Endothelial cell (in vitro differentiated cells): Measurements from ENCODE around the gene ZNF628. TPM values are rescaled to one million over a fixed set of nuclear protein-coding genes. Genes with fewer than 3 reads are reported as not detected.

Experiments
- DNase-seq: peaks from one replicate; pipeline ENCODE4 v3.0.0; 2021; ENCODE audit warnings: low spot score
- H3K27ac Mint-ChIP-seq: one replicate; pipeline ENCODE4 v1.8.0; 2021; ENCODE audit warnings: mixed read lengths, inconsistent platforms; ENCODE audit not compliant: unreplicated experiment
- H3K27me3 Mint-ChIP-seq: one replicate; pipeline ENCODE4 v1.8.0; 2021; ENCODE audit warnings: mild to moderate bottlenecking, moderate library complexity, mixed read lengths, inconsistent platforms; ENCODE audit not compliant: unreplicated experiment
- H3K36me3 Mint-ChIP-seq: one replicate; pipeline ENCODE4 v1.8.0; 2021; ENCODE audit warnings: mild to moderate bottlenecking, low read depth, mixed read lengths, inconsistent platforms; ENCODE audit not compliant: unreplicated experiment
- H3K4me1 Mint-ChIP-seq: one replicate; pipeline ENCODE4 v1.8.0; 2021; ENCODE audit warnings: mild to moderate bottlenecking, mixed read lengths, inconsistent platforms; ENCODE audit not compliant: unreplicated experiment
- H3K4me3 Mint-ChIP-seq: one replicate; pipeline ENCODE4 v1.8.0; 2021; ENCODE audit warnings: mild to moderate bottlenecking, mixed read lengths, inconsistent platforms; ENCODE audit not compliant: unreplicated experiment
- H3K9me3 Mint-ChIP-seq: one replicate; pipeline ENCODE4 v1.8.0; 2021; ENCODE audit warnings: mixed read lengths, inconsistent platforms; ENCODE audit not compliant: unreplicated experiment
- CTCF ChIP-seq: fragments of 200-600 bp; sonication (generic); IDR thresholded peaks from one replicate; pipeline ENCODE4 v1.5.0; 2021; ENCODE audit warnings: antibody characterized with exemption; ENCODE audit not compliant: unreplicated experiment
- total RNA-seq: library from RNA; stranded (reverse); fragmentation: NEBNext Ultra II Directional; extraction: Animal tissue kit (Norgen Biotek cat#: 25700); gene quantifications from one replicate; pipeline ENCODE4 v1.2.1, GENCODE V29; 2021; ENCODE audit not compliant: unreplicated experiment

Gene ZNF628
- total RNA-seq, 1 donor from 2014 or later, result 8.7 TPM

- Mint-ChIP-seq H3K9me3 (no peaks in the 10 kb centered on the region), H3K36me3 (peaks cover 4% of the 10 kb centered on the region), H3K27ac (peak overlapping the region; percentile 93), H3K4me3 (peak overlapping the region; percentile 91), H3K4me1 (peaks cover 13% of the 10 kb centered on the region), H3K27me3 (peaks cover 7% of the 10 kb centered on the region)
- TF ChIP-seq CTCF, result no peak
- no peak for DNase-seq
These were observed 9.9 kb downstream of the ZNF628 start for GRCh38 chr19:55486043-55486970.

GRCh38 chr19:55486971-55487923, 10.8 kb downstream of the ZNF628 start:
- H3K36me3 Mint-ChIP-seq, result peaks cover 4% of the 10 kb centered on the region
- H3K4me1 Mint-ChIP-seq, result peaks cover 13% of the 10 kb centered on the region
- no peak for DNase-seq
- peak overlapping the region; percentile 48 for H3K27ac Mint-ChIP-seq
- peak overlapping the region; percentile 26 for H3K4me3 Mint-ChIP-seq
- peaks cover 7% of the 10 kb centered on the region for H3K27me3 Mint-ChIP-seq
- no peak for TF ChIP-seq CTCF
- no peaks in the 10 kb centered on the region for H3K9me3 Mint-ChIP-seq

GRCh38 chr19:55487924-55488687, 11.7 kb downstream of the ZNF628 start, which contains the start of gene SSC5D:
SSC5D (plus strand) TSS chr19:55488436; CDS start chr19:55488590, 154 bp downstream.
- no peak for DNase-seq
- no peak for TF ChIP-seq CTCF
- Mint-ChIP-seq H3K4me3 (peak within 1 kb of the TSS; percentile 26), H3K27ac (peak within 1 kb of the TSS; percentile 48), H3K27me3 (peaks cover 7% of the 10 kb centered on the region), H3K36me3 (peaks cover 4% of the 10 kb centered on the region), H3K4me1 (peaks cover 13% of the 10 kb centered on the region), H3K9me3 (no peaks in the 10 kb centered on the region)

GRCh38 chr19:55488986-55489710, 12.7 kb downstream of the ZNF628 start:
- no peak overlapping the region for H3K4me3 Mint-ChIP-seq
- H3K4me1 Mint-ChIP-seq, result peaks cover 13% of the 10 kb centered on the region
- no peaks in the 10 kb centered on the region for H3K9me3 Mint-ChIP-seq
- no peak overlapping the region for H3K27ac Mint-ChIP-seq
- peaks cover 7% of the 10 kb centered on the region for H3K27me3 Mint-ChIP-seq
- no peak for DNase-seq
- no peak for TF ChIP-seq CTCF
- H3K36me3 Mint-ChIP-seq, result peaks cover 4% of the 10 kb centered on the region
